Measurements from ENCODE around the gene TLE2. TPM values are rescaled to one million over a fixed set of nuclear protein-coding genes. Genes with fewer than 3 reads are reported as not detected.
A peak's percentile ranks its signal among the peaks of the same experiment; 100 is the strongest.

Gene TLE2
- total and polyA plus RNA-seq, 10 donors = 12.0 to 88.0 (median 40.0) TPM

DNA sequence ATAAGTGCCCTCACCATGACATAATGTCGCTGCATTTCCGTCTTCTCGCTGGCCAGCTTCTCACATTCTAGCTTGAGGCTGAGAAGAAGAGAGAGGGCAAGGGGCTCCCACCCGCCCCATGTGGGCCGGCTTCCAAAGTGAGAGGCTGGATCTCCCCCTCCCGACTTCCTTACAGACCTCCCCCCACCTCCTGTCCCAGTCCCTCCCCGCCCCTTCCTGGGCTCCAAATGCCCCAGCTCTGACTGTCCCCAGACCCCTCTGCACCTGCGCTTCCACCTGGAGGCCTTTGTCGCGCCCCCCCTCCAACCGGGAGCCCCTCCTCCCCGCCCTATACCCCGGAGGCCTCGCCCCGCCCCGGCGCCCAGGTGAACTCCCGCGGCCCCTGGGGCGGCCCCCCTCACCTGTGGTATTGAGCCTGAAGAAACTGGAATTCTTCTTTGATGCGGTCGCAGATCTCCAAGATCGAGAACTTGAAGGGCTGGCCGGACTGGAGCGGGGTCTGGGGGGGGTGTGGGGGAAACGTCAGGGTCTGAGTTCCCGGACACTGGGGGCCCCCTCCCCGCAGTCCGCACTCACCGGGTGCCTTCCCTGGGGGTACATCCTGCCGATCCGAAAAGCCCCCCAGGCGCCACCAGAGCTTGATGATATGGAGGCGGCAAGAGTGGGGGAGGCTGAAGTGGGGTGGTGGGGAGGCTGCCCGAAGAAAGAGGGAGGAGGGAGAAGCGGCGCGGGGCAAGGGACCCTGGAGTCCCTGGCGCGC lies 595 bp downstream of the TLE2 start:
- Histone ChIP-seq H3K36me3 (no peaks in the 10 kb centered on the region), H3K27ac (peak overlapping the region in 6 of 8 donors; percentile 55 to 82 (median 70)), H3K4me3 (peak overlapping the region; percentile 32 to 73 (median 44)), H3K4me1 (peaks cover 0 to 45% (median 32%) of the 10 kb centered on the region in 6 donors), H3K27me3 (replicated peaks in 1 of 7) (peaks cover 0 to 70% (median 15%) of the 10 kb centered on the region in 7 donors), H3K9me3 (no peaks in the 10 kb centered on the region)
- TF ChIP-seq CTCF (IDR thresholded peaks at IDR 0.05 in 8 of 11, conservative IDR thresholded peaks at IDR 0.05 in 3 of 11) (no peak), POLR2AphosphoS5 (IDR thresholded peaks at IDR 0.05) (peak in 1 of 3 donors; percentile 31), POLR2A (IDR thresholded peaks at IDR 0.05) (no peak)
- DNase-seq = no peak
- intact Hi-C loops (cut with DNase I; ENCODE audit: low total_unique reads) = no loop called here
- WGBS, 5 donors = 1 to 3% (median 2%) methylated on average over 23 to 40 of the region's 40 CpGs

DNA sequence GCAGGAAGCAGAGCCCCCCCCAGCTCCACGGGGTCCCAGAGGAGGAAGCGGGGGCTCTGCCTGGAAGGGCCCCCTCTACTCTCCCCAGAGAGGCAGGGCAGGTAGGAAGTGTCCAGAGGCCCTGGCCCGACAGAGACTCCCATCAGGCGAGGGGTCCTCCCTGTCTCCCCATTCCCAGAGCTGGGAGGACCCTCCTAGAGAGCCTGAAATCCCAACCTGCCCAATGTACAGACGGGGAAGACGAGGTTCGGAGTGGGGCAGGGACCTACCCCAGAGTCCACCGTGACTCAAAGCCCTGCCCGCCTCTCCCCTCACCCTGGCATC lies 1.1 kb downstream of the TLE2 start:
- peak overlapping the region in 5 of 8 donors; percentile 55 to 82 (median 73) for H3K27ac ChIP-seq
- peak overlapping the region in 6 of 8 donors; percentile 38 to 73 (median 48) for H3K4me3 ChIP-seq
- TF ChIP-seq POLR2AphosphoS5 (IDR thresholded peaks at IDR 0.05) (no peak), POLR2A (IDR thresholded peaks at IDR 0.05) (no peak), CTCF (IDR thresholded peaks at IDR 0.05 in 8 of 11, conservative IDR thresholded peaks at IDR 0.05 in 3 of 11) (no peak)
- H3K4me1 ChIP-seq = peaks cover 0 to 45% (median 32%) of the 10 kb centered on the region in 6 donors
- H3K27me3 ChIP-seq (replicated peaks in 1 of 7) = peaks cover 0 to 74% (median 15%) of the 10 kb centered on the region in 7 donors
- intact Hi-C loops (cut with DNase I; ENCODE audit: low total_unique reads) = no loop called here
- no peak for DNase-seq
- no peaks in the 10 kb centered on the region for H3K36me3 ChIP-seq
- 34 to 44% (median 39%) methylated on average over 4 to 9 of the region's 9 CpGs for WGBS, 5 donors
- H3K9me3 ChIP-seq = no peaks in the 10 kb centered on the region

DNA sequence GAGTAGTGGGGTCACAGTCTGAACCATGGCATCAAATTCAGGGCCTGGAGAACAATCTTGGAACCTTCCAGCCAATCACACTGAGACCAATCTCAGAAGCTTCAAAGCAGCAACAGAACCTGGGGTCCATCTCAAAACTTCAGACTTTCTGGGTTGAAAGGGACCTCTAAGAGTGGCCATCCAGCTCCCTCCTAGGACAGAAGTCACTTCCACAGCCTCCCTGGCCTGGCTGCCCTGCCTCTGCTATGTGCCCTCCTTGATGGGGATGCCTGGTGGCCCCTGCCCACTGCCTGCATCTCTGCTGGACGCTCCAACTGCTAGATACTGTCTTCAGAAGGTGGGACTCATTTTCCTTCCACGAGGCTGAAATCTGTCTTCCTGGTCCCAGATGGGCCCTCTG lies 1.8 kb downstream of the TLE2 start:
- TF ChIP-seq POLR2A (IDR thresholded peaks at IDR 0.05) (no peak), POLR2AphosphoS5 (IDR thresholded peaks at IDR 0.05) (no peak), CTCF (IDR thresholded peaks at IDR 0.05 in 8 of 11, conservative IDR thresholded peaks at IDR 0.05 in 3 of 11) (no peak)
- Histone ChIP-seq H3K4me3 (peak overlapping the region in 2 of 8 donors; percentile 49 to 73), H3K36me3 (no peaks in the 10 kb centered on the region), H3K27me3 (replicated peaks in 1 of 7) (peaks cover 0 to 74% (median 15%) of the 10 kb centered on the region in 7 donors), H3K27ac (peak overlapping the region in 3 of 8 donors; percentile 67 to 82 (median 75)), H3K9me3 (no peaks in the 10 kb centered on the region), H3K4me1 (peaks cover 0 to 45% (median 32%) of the 10 kb centered on the region in 6 donors)
- 57 to 77% (median 73%) methylated on average over 2 of the region's 2 CpGs for WGBS, 5 donors
- no peak for DNase-seq
- intact Hi-C loops (cut with DNase I; ENCODE audit: low total_unique reads) = no loop called here

GRCh38 chr19:3026768-3027167 lies 2.3 kb downstream of the TLE2 start:
- no peak for DNase-seq
- TF ChIP-seq POLR2AphosphoS5 (IDR thresholded peaks at IDR 0.05) (no peak), CTCF (IDR thresholded peaks at IDR 0.05 in 8 of 11, conservative IDR thresholded peaks at IDR 0.05 in 3 of 11) (no peak), POLR2A (IDR thresholded peaks at IDR 0.05) (no peak)
- intact Hi-C loops (cut with DNase I; ENCODE audit: low total_unique reads) = no loop called here
- WGBS, 5 donors = 82 to 100% (median 90%) methylated on average over 1 of the region's 1 CpG
- Histone ChIP-seq H3K27me3 (replicated peaks in 1 of 7) (peaks cover 0 to 74% (median 15%) of the 10 kb centered on the region in 7 donors), H3K4me1 (peaks cover 0 to 45% (median 32%) of the 10 kb centered on the region in 6 donors), H3K9me3 (no peaks in the 10 kb centered on the region), H3K27ac (no peak overlapping the region), H3K4me3 (no peak overlapping the region), H3K36me3 (no peaks in the 10 kb centered on the region)

All from spleen (tissue), 11 donors.